Measurements from ENCODE around the gene F12.

GRCh38 chr5:177434942-177435738 lies 25.8 kb upstream of the F12 start:
- no peak for TF ChIP-seq CTCF (IDR thresholded peaks at IDR 0.05)
- no peak for TF ChIP-seq EZH2 (IDR thresholded peaks at IDR 0.05)

Data from neural progenitor cell (in vitro differentiated cells).